ENCODE measurements around the gene TSPAN4. TPM values are rescaled to one million over a fixed set of nuclear protein-coding genes. Genes with fewer than 3 reads are reported as not detected.

TSPAN4 gene
- total RNA-seq, 2 experiments from 2014 or later = 1.6 to 2.0 TPM

GRCh38 chr11:797296-798092, 45.2 kb upstream of the TSPAN4 start:
- H3K4me1 Mint-ChIP-seq (ENCODE audit: low read depth) = peaks cover 16% of the 10 kb centered on the region
- H3K36me3 ChIP-seq (ENCODE audit: insufficient read depth, low read length) = peaks cover 39% of the 10 kb centered on the region
- ChIA-PET POLR2A (interaction anchor here (0.9 to 3.2 kb wide), 7 partner anchors 11 to 590 kb away, joined by 3 to 24 read pairs (median 4); partner anchors contain the start of genes BET1L, PNPLA2, RIC8A and RPLP2), CTCF (no interaction called here)
- no peaks in the 10 kb centered on the region for H3K9me3 Mint-ChIP-seq
- H3K4me1 ChIP-seq (ENCODE audit: insufficient read depth, low read length) = peaks cover 55% of the 10 kb centered on the region
- ATAC-seq (ENCODE audit: poor library complexity) = peak; percentile 51
- TF ChIP-seq CTCF (IDR thresholded peaks at IDR 0.05) = no peak
- intact Hi-C loops (cut with DNase I, micrococcal nuclease) = loop anchor here (1.0 to 5.0 kb wide), 6 partner anchors 12 to 290 kb away; partner anchors contain the start of genes DEAF1 (in 2 of the 2), TALDO1 (in 2 of the 2), TMEM80 (in 2 of the 2) and GATD1 (in 1 of the 2)
- H3K36me3 Mint-ChIP-seq (ENCODE audit: low read depth) = peaks cover 6% of the 10 kb centered on the region
- no peaks in the 10 kb centered on the region for H3K9me3 ChIP-seq (ENCODE audit: control insufficient read depth in 1 of 2, insufficient read depth in 1 of 2, low read length in 2 of 2)
- DNase-seq = peak; percentile 42 to 92 (median 66)
- H3K27me3 ChIP-seq (ENCODE audit: control insufficient read depth in 1 of 2, insufficient read depth in 2 of 2, low read length in 2 of 2) = no peaks in the 10 kb centered on the region
- peak overlapping the region; percentile 69 to 91 for H3K27ac ChIP-seq (ENCODE audit: low read depth in 1 of 2, low read length in 2 of 2)
- peak overlapping the region; percentile 92 for H3K4me3 Mint-ChIP-seq
- H3K27me3 Mint-ChIP-seq = no peaks in the 10 kb centered on the region
- peak overlapping the region; percentile 91 for H3K27ac Mint-ChIP-seq
- H3K4me3 ChIP-seq (ENCODE audit: low read length) = peak overlapping the region; percentile 89

GRCh38 chr11:798093-798713, 44.4 kb upstream of the TSPAN4 start, which contains the start of gene SLC25A22:
TSS of gene SLC25A22 (minus strand) at chr11:798281. CDS start at chr11:795006, 3,275 bp downstream.
- ATAC-seq (ENCODE audit: poor library complexity) = peak; percentile 61
- no peaks in the 10 kb centered on the region for H3K9me3 ChIP-seq (ENCODE audit: control insufficient read depth in 1 of 2, insufficient read depth in 1 of 2, low read length in 2 of 2)
- H3K27me3 Mint-ChIP-seq = no peaks in the 10 kb centered on the region
- peak; percentile 62 to 94 (median 81) for DNase-seq
- H3K27me3 ChIP-seq (ENCODE audit: control insufficient read depth in 1 of 2, insufficient read depth in 2 of 2, low read length in 2 of 2) = no peaks in the 10 kb centered on the region
- peak within 1 kb of the TSS; percentile 89 for H3K4me3 ChIP-seq (ENCODE audit: low read length)
- peak; percentile 66 for TF ChIP-seq CTCF (IDR thresholded peaks at IDR 0.05)
- ChIA-PET POLR2A (interaction anchor here (1.1 to 3.2 kb wide), 4 partner anchors 11 to 22 kb away, joined by 4 to 24 read pairs (median 13); partner anchors contain the start of genes PNPLA2 and RPLP2), CTCF (no interaction called here)
- H3K4me1 ChIP-seq (ENCODE audit: insufficient read depth, low read length) = peaks cover 60% of the 10 kb centered on the region
- H3K27ac ChIP-seq (ENCODE audit: low read depth in 1 of 2, low read length in 2 of 2) = peak within 1 kb of the TSS; percentile 69 to 91
- H3K4me1 Mint-ChIP-seq (ENCODE audit: low read depth) = peaks cover 16% of the 10 kb centered on the region
- intact Hi-C loops (cut with DNase I, micrococcal nuclease) = loop anchor here (5.0 kb wide), 4 partner anchors 51 to 291 kb away; partner anchors contain the start of genes DEAF1 (in 2 of the 2), TALDO1 (in 2 of the 2), TMEM80 (in 2 of the 2) and HRAS (in 1 of the 2)
- H3K36me3 ChIP-seq (ENCODE audit: insufficient read depth, low read length) = peaks cover 42% of the 10 kb centered on the region
- peak within 1 kb of the TSS; percentile 91 for H3K27ac Mint-ChIP-seq
- H3K4me3 Mint-ChIP-seq = peak within 1 kb of the TSS; percentile 92
- no peaks in the 10 kb centered on the region for H3K9me3 Mint-ChIP-seq
- peaks cover 6% of the 10 kb centered on the region for H3K36me3 Mint-ChIP-seq (ENCODE audit: low read depth)

GRCh38 chr11:799641-800316, 42.9 kb upstream of the TSPAN4 start:
- H3K4me1 ChIP-seq (ENCODE audit: insufficient read depth, low read length) = peaks cover 67% of the 10 kb centered on the region
- ChIA-PET POLR2A (interaction anchor here (1.0 kb wide), 1 partner anchor 10 kb away, joined by 3 read pairs; the partner anchor contains the start of gene RPLP2), CTCF (no interaction called here)
- H3K27ac ChIP-seq (ENCODE audit: low read depth in 1 of 2, low read length in 2 of 2) = no peak overlapping the region
- DNase-seq (no peak), ATAC-seq (ENCODE audit: poor library complexity) (no peak)
- H3K4me3 ChIP-seq (ENCODE audit: low read length) = no peak overlapping the region
- H3K27ac Mint-ChIP-seq = no peak overlapping the region
- H3K36me3 ChIP-seq (ENCODE audit: insufficient read depth, low read length) = peaks cover 29% of the 10 kb centered on the region
- no peaks in the 10 kb centered on the region for H3K27me3 Mint-ChIP-seq
- H3K36me3 Mint-ChIP-seq (ENCODE audit: low read depth) = peaks cover 6% of the 10 kb centered on the region
- no peak for TF ChIP-seq CTCF (IDR thresholded peaks at IDR 0.05)
- intact Hi-C loops (cut with DNase I, micrococcal nuclease) = loop anchor here (5.0 to 10.0 kb wide), 5 partner anchors 52 to 565 kb away; partner anchors contain the start of genes DEAF1 (in 2 of the 2), TALDO1 (in 2 of the 2), TMEM80 (in 2 of the 2) and HRAS (in 1 of the 2)
- no peaks in the 10 kb centered on the region for H3K9me3 ChIP-seq (ENCODE audit: control insufficient read depth in 1 of 2, insufficient read depth in 1 of 2, low read length in 2 of 2)
- H3K4me1 Mint-ChIP-seq (ENCODE audit: low read depth) = peaks cover 16% of the 10 kb centered on the region
- no peak overlapping the region for H3K4me3 Mint-ChIP-seq
- H3K9me3 Mint-ChIP-seq = no peaks in the 10 kb centered on the region
- H3K27me3 ChIP-seq (ENCODE audit: control insufficient read depth in 1 of 2, insufficient read depth in 2 of 2, low read length in 2 of 2) = no peaks in the 10 kb centered on the region

Measured in CD4-positive, alpha-beta T cell (primary cell).